ENCODE measurements around the gene SGK2.
A peak's percentile ranks its signal among the peaks of the same experiment; 100 is the strongest.

Gene SGK2

DNA sequence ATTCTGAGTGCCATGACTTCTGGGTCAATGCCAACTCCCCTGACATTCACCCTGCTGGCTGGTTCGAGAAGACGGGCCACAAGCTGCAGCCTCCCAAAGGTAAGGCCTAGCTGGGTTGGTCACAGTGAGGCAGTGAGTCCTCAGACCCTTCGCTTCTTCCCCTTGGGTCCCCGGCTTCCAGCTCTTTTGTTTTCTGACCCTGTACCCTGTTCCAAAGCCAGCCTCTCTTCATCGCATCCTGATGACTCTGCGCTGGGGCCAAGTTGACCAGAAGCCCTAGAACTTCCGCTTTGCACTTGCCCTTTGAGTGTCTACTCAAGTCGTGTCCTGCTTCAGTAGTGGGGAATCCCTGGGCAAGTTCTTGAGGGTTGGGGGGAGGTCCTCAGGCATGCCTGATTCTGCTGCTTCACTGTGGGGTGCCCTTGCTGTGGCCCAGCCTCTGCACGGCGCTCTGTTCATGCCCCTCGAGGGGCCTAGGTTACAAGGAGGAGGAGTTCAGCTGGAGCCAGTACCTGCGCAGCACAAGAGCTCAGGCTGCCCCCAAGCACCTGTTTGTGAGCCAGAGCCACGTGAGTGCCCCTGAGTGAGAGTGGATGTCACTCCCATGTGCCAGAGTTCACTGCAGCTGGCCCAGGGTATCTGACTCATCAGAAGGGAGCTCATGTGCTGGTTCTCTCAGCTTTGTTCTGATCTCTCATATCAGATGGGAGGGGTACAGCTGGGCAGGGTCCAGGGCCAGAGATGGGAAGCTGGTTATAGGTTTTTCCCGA is 28.3 kb upstream of the SGK2 start:
- DNase-seq: no peak
- no peaks in the 10 kb centered on the region for H3K9me3 Mint-ChIP-seq
- no peaks in the 10 kb centered on the region for H3K27me3 Mint-ChIP-seq
- H3K4me3 Mint-ChIP-seq: no peak overlapping the region
- ATAC-seq (replicated peaks): no peak
- H3K4me1 Mint-ChIP-seq (ENCODE audit: low read depth in 2 of 2): no peaks in the 10 kb centered on the region
- H3K27ac Mint-ChIP-seq: no peak overlapping the region
- no peaks in the 10 kb centered on the region for H3K36me3 Mint-ChIP-seq (ENCODE audit: insufficient read depth)

DNA sequence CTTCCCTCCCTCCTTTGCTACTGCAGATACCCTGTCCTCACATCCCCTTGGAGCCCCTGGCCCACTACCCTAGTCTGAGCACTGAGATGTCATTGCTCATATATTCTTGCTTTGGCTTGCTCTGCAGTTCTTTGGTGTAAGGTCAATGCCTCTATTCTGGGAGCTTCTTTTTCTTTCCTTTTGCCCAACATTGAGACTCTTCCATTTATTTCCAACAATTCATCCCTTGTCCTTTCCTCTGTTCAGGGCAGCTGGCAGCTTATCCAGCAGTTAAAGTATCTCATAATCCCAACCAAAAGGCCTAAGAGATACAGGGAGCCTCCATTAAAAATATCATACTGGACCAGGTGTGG is 27.8 kb upstream of the SGK2 start:
- ATAC-seq (replicated peaks) (no peak), DNase-seq (no peak)
- H3K27ac Mint-ChIP-seq: no peak overlapping the region
- H3K4me3 Mint-ChIP-seq: no peak overlapping the region
- no peaks in the 10 kb centered on the region for H3K9me3 Mint-ChIP-seq
- no peaks in the 10 kb centered on the region for H3K36me3 Mint-ChIP-seq (ENCODE audit: insufficient read depth)
- H3K27me3 Mint-ChIP-seq: no peaks in the 10 kb centered on the region
- no peaks in the 10 kb centered on the region for H3K4me1 Mint-ChIP-seq (ENCODE audit: low read depth in 2 of 2)

DNA sequence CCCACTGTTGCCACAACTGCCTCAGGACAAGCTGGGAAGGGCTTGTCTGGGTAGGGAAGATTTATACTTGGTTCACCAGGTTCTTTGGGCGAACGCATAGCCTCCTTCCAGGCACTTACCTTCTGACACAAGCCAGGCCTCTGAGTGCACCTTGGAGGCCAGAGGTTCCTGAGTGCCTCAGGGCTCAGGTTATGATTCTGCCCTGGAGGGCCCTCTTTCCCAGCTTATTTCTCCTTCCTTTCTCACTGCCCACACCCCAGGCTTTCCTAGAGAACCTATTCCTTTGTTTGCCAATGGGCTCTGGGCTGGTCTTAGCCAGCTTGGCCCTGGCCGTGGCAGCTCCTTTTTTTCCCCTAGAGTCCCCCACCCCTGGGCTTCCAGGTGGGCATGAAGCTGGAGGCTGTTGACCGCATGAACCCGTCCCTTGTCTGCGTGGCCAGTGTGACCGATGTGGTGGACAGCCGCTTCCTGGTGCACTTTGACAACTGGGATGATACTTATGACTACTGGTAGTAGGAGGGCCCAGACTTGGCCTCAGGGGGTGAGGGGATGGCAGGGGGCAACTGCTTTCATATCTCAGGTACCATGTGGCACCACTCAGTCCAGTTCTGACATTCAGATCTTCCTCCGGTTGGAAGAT is 26.3 kb upstream of the SGK2 start:
- Mint-ChIP-seq H3K27ac (no peak overlapping the region), H3K27me3 (no peaks in the 10 kb centered on the region), H3K36me3 (ENCODE audit: insufficient read depth) (no peaks in the 10 kb centered on the region), H3K4me1 (ENCODE audit: low read depth in 2 of 2) (no peaks in the 10 kb centered on the region), H3K4me3 (no peak overlapping the region), H3K9me3 (no peaks in the 10 kb centered on the region)
- DNase-seq (no peak), ATAC-seq (replicated peaks) (no peak)

DNA sequence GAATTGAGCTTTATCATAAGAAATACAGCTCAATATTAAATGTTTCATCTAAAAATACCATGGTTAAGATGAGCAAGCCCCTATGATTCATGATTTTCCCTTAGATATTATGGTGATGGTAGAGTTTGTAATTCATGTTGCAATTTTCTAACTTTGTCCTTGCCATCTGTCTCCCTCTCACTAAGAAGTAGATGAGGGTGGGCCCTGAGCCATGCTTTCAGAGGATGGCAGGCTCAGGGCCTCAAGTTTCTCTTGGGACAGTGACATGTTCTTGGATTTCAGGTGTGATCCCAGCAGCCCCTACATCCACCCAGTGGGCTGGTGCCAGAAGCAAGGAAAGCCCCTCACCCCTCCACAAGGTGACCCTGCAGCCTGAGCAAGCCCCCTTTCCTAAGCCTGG is 25.8 kb upstream of the SGK2 start:
- Mint-ChIP-seq H3K27ac (no peak overlapping the region), H3K36me3 (ENCODE audit: insufficient read depth) (no peaks in the 10 kb centered on the region), H3K9me3 (no peaks in the 10 kb centered on the region), H3K4me3 (no peak overlapping the region), H3K4me1 (ENCODE audit: low read depth in 2 of 2) (no peaks in the 10 kb centered on the region), H3K27me3 (no peaks in the 10 kb centered on the region)
- DNase-seq (no peak), ATAC-seq (replicated peaks) (no peak)

DNA sequence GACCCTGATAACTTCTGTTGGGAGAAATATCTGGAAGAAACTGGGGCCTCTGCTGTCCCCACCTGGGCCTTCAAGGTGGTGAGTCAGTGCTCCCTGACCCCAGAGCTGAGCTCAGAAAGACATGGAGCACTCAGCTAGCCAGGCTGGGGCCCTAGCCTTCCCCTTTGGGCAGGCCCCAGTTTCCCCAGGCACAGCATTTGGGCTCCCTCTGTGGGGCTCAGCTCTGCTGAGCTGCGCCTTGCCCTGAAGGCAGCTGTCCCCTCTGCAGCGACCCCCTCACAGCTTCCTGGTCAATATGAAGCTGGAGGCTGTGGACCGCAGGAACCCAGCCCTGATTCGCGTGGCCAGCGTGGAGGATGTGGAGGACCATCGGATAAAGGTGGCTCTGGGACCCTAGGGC is 24.8 kb upstream of the SGK2 start:
- Mint-ChIP-seq H3K4me3 (no peak overlapping the region), H3K4me1 (ENCODE audit: low read depth in 2 of 2) (no peaks in the 10 kb centered on the region), H3K9me3 (no peaks in the 10 kb centered on the region), H3K27ac (no peak overlapping the region), H3K36me3 (ENCODE audit: insufficient read depth) (no peaks in the 10 kb centered on the region), H3K27me3 (no peaks in the 10 kb centered on the region)
- no peak for DNase-seq
- no peak for ATAC-seq (replicated peaks)

DNA sequence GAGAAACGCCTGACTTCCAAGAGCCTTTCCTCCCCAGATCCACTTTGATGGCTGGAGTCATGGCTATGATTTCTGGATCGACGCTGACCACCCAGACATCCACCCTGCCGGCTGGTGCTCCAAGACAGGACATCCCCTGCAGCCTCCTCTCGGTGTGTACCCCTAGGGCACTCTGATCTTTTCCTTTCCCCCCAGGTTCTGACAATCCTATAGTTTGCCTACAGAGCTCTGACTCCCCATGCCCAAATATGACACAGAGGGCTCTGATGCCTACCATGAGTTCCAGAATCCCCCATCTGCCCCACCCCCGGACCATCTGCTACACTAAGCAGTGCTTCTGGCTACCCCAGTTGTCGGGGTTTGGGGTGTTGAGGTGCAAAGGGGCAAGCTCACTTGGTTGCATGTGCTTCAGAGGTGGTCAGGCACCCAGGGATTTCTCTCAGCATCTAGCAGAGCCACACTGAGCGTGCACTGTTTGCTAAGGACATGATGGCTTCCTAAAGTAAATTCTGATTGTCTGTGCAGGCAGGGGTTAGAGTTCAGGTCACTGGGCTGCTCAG is 24.0 kb upstream of the SGK2 start:
- DNase-seq (no peak), ATAC-seq (replicated peaks) (no peak)
- Mint-ChIP-seq H3K4me1 (ENCODE audit: low read depth in 2 of 2) (no peaks in the 10 kb centered on the region), H3K9me3 (no peaks in the 10 kb centered on the region), H3K27ac (no peak overlapping the region), H3K4me3 (no peak overlapping the region), H3K36me3 (ENCODE audit: insufficient read depth) (no peaks in the 10 kb centered on the region), H3K27me3 (no peaks in the 10 kb centered on the region)

DNA sequence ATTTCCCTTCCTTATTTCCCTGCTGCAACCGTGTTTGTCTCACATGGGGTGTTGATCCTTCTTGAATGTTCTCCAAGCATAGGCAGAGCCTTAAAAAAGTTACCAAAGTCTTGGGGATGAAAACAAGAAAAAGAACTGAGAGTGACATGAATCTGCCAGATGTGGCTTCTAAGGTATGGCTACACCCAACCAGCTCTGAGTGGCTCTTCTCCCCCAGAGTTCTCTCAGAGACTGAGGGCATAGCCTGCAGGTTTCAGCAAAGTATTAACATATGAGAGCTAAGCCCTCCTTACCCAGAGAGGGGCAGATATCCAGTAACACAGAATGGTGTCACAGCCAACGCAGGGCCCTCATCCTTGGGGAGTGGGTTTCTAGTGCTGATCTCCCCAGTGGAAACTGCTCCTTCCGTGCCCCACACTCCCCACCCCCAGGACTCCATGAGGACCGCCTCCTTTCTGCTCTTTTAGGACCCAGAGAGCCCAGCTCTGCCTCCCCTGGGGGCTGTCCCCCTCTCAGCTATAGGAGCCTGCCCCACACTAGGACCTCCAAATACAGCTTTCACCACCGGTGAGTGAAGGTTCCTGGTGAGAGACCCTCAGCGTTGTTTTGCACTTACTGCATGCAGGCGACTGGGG is 23.3 kb upstream of the SGK2 start:
- H3K4me3 Mint-ChIP-seq: no peak overlapping the region
- no peaks in the 10 kb centered on the region for H3K27me3 Mint-ChIP-seq
- H3K36me3 Mint-ChIP-seq (ENCODE audit: insufficient read depth): no peaks in the 10 kb centered on the region
- H3K4me1 Mint-ChIP-seq (ENCODE audit: low read depth in 2 of 2): no peaks in the 10 kb centered on the region
- no peak overlapping the region for H3K27ac Mint-ChIP-seq
- ATAC-seq (replicated peaks): no peak
- no peak for DNase-seq
- no peaks in the 10 kb centered on the region for H3K9me3 Mint-ChIP-seq

DNA sequence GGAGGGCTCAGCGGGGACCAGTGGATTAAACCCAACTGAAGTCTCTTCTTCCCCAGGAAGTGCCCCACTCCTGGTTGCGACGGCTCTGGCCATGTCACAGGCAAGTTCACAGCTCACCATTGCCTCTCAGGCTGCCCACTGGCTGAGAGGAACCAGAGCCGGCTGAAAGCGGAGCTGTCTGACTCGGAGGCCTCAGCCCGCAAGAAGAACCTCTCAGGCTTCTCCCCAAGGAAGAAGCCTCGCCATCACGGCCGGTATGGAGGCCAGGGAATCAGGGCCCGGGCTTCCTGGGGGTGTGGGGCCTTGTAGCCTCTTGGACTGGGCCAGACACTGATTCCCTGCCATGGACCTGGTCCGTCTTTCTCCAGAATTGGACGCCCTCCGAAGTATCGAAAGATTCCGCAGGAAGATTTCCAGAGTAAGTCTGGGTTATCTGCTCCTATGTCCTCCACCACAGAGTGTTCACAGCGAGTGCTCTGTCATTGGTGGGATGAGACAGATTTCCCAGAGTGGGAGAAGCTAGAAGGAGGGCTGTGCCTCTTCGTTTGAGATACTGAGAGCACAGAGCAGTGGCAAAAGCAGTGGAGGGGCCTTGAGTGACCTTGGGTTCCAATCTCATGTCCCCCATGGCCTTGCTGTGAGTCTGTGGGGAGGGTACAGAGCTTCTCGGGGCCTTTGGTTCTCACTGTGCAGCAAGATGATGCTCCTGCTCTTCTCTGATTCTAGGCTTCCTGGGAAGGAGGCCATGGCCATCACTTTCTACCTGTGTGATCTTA is 22.6 kb upstream of the SGK2 start:
- H3K27ac Mint-ChIP-seq: no peak overlapping the region
- no peaks in the 10 kb centered on the region for H3K4me1 Mint-ChIP-seq (ENCODE audit: low read depth in 2 of 2)
- no peak for ATAC-seq (replicated peaks)
- no peak overlapping the region for H3K4me3 Mint-ChIP-seq
- DNase-seq: no peak
- H3K36me3 Mint-ChIP-seq (ENCODE audit: insufficient read depth): no peaks in the 10 kb centered on the region
- no peaks in the 10 kb centered on the region for H3K27me3 Mint-ChIP-seq
- no peaks in the 10 kb centered on the region for H3K9me3 Mint-ChIP-seq

DNA sequence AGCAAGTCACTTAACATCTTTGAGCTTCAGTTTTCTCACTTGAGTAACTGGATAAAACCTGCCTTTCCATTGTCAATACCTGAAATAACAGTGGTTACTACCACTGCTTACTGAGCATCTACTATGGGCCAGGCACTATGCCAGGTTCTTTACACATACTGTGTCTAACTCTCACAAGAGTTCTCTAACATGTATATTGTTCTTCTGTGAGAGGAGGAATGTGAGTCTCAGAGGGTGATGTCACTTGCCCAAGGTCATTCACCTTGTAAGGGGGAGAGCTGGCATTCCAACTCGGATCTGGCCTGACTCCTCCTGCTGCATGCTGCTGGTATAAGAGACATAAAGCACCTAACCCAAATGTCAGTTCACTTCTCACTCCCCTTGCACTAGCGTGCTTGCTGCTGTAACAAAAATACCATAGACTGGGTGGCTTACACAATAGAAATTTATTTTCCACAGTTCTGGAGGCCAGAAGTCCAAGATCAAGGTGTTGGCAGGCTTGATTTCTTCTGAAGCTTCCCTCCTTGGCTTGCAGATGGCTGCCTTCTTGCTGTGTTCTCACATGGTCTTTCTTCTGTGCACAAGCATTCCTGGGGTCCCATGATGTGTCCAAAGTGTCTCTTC is 21.9 kb upstream of the SGK2 start:
- H3K4me3 Mint-ChIP-seq: no peak overlapping the region
- H3K9me3 Mint-ChIP-seq: no peaks in the 10 kb centered on the region
- H3K4me1 Mint-ChIP-seq (ENCODE audit: low read depth in 2 of 2): no peaks in the 10 kb centered on the region
- no peaks in the 10 kb centered on the region for H3K27me3 Mint-ChIP-seq
- no peak for ATAC-seq (replicated peaks)
- H3K27ac Mint-ChIP-seq: no peak overlapping the region
- H3K36me3 Mint-ChIP-seq (ENCODE audit: insufficient read depth): peaks cover under 1% of the 10 kb centered on the region
- no peak for DNase-seq

DNA sequence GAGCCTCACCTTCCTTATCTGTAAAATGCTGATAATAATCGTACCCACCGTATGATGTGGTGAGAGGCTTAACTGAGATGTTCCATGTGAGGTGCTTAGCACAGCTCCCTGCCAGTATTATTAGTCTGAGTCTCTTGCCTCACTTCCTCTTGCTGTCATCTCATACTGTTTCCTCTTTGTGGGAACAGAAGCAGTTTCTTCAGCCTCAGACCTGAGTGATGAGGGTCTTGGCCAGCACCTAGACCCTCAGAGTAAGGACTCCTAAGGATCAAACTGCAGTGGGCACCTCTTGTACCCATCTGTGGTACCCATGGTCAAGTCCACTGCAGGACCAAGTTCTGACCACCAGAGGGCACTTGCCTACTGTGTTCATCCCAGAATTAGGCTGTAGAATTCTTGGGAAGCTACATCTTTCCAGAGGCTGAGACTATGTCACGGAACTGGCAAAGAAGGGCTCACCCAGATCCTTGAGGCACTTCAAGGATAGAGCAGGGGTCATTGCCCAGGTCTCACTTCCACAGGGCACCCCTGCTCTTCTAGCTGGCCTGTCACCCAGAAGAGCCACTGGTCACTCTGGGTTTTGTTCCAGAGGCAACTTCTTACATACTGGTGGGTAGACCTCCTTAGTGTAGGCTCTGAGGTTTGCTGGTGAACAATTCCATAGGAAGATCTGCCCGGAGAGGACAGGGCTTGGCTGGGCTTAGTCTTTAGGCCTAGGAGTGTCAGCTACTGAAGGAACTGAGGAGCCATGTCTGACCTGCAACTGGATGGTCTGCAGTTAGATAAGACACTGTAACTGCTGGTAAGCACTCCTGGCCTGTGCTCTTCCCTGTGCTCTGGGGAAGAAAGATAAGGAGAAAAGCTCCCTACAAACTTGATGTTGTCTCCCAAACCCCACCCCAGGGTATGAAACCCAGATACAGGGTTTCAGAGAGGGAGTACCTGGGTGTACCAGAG is 20.6 kb upstream of the SGK2 start:
- no peaks in the 10 kb centered on the region for H3K9me3 Mint-ChIP-seq
- H3K27ac Mint-ChIP-seq: no peak overlapping the region
- peak; percentile 33 for ATAC-seq (replicated peaks)
- no peaks in the 10 kb centered on the region for H3K27me3 Mint-ChIP-seq
- H3K4me1 Mint-ChIP-seq (ENCODE audit: low read depth in 2 of 2): no peaks in the 10 kb centered on the region
- peaks cover 2% of the 10 kb centered on the region for H3K36me3 Mint-ChIP-seq (ENCODE audit: insufficient read depth)
- no peak overlapping the region for H3K4me3 Mint-ChIP-seq
- peak; percentile 17 to 37 (median 34) for DNase-seq

DNA sequence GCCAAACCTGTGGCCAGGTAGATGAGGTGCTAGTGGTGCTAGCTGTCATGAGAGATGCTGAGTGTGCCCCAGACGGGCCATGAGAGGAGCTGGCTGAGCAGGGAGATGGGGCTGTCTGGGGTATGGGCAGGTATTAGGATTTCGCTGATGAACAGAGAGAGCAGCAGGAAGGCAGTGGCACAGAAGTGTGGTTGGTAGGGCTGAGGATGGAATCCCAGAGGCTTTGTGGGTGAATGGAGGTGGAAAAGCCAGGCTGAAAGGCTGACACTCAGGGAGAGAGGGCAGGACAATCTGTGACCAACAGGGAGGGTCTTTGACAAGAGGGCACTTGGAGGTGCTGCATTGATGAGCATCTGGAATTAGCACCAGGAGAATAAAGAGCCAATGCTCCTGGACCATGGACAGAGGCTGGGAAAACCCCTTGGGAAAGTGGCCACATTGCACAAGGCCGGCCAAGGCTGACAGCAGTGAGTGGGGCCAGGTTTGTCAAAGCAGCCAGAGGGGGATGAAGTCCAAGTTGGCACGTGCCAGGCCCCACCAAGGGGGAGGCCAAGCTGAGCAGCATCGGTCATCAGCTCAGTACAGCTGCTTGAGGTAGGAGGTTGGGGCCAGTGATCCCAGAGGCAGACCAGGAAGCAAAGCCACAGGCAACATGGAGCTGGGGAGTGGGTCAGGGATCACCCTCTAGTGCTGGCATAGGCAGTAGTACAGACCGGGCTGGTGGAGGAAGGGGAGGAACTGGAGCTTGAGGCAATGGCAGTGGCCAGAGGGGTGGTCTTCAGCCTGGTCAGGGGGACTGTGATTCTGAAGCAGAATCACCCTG is 19.7 kb upstream of the SGK2 start:
- H3K27ac Mint-ChIP-seq: no peak overlapping the region
- no peaks in the 10 kb centered on the region for H3K27me3 Mint-ChIP-seq
- no peaks in the 10 kb centered on the region for H3K4me1 Mint-ChIP-seq (ENCODE audit: low read depth in 2 of 2)
- ATAC-seq (replicated peaks): no peak
- DNase-seq: no peak
- H3K36me3 Mint-ChIP-seq (ENCODE audit: insufficient read depth): peaks cover 2% of the 10 kb centered on the region
- no peaks in the 10 kb centered on the region for H3K9me3 Mint-ChIP-seq
- no peak overlapping the region for H3K4me3 Mint-ChIP-seq
